HG02763 (cell line): ENCODE results near the gene CRTC2.
"Not testable (repeated sequence)": the region's sequence is repeated elsewhere in the genome, so short reads cannot be mapped to it uniquely, and the experiment has no call there.

ENCODE experiments used
- ATAC-seq: cut with Tn5 transposase; IDR thresholded peaks from one replicate; pipeline ENCODE4 v1.9.1; 2021; ENCODE audit warnings: mild to moderate bottlenecking, moderate library complexity; ENCODE audit not compliant: unreplicated experiment

CRTC2 gene

DNA sequence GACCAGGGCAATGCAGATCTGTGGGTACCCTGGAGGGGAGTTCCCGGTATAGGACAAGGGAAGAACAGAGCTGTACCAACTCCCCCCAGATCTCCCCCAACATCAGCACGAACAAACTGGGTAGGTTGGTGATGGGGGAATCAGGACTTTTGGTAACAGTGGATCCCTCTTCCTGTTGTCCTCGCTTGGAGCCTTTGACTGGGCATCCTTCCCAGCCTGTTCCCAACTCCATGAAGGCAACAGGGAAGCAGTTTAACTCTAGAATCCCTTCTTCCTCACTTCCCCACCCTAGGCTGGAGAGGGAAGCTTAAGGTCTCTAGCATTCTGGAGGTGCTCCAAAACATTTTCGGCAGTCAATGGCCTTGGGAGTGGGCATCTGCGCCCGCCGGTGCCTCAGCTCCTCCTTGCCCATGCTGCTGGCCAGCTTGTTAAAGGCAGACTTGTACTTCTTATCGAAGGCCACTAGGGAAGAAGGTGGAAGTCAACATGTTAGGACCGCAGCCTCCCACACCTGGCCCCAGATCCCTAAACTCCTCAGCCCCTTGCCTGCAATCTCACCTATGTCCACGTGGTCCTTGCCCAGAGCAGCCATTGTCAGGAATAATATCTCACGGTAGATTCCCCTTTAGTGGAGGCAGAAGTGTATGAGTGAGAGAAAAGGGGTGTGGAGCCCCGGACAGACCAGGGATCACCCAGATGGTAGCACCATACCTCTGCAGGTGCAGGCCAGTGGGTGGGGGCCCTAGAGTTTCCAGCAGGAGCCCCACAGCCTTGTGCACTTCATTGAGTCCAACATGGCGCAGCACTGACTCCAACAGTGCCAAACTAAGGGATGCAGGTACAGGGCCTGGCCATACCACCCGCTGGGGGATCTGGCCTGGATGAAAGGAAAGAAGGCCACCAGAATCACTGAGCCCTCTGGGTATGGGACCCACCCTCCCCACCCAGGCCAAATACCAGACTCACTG, 28.1 kb downstream of the CRTC2 start:
- no peak for ATAC-seq

DNA sequence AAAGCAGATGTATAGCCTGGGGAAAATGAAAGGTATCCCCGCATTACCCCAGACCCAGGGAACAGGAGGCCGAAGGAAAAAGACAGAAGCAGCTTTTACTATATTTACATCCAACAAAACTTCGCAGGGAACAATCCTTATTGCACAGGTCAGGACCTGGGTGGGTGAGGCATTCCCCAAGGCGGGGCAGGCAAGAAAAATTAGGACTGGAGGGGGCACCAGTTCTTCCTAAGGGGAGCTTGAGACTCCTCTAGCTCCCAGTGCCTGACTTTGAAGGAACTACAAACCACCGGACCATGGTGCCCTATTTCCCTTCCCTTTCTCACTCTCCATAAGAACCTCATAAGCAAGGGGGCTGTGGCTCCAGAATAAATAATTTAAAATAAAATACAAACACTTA, 29.0 kb downstream of the CRTC2 start:
- no peak for ATAC-seq

DNA sequence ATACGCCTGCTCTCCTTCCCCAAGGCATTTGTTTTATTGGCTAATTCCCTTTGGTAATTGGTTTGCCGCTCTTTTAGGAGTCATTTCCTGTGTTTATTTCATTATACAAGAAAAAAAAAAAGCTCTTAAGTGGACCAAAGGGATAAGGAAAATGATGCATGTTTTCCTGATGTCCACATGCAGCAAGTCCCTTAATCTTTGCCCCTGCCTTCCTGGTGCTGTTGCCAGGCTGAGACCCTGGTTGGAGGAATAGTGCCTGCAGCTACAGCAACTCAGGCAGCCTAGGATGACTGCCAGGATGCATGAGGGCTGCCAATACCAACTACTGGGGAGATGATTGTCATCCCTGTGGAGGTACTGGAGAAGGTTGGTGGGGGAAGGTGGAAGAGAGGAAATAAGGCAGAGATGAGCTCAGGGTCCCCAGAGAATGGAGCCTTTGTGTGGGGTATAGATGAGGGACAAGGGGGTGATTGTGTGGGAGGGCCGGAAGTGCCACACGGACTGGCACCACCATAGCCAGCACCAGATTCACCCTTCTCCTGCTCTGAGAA, 29.5 kb downstream of the CRTC2 start:
- no peak for ATAC-seq

DNA sequence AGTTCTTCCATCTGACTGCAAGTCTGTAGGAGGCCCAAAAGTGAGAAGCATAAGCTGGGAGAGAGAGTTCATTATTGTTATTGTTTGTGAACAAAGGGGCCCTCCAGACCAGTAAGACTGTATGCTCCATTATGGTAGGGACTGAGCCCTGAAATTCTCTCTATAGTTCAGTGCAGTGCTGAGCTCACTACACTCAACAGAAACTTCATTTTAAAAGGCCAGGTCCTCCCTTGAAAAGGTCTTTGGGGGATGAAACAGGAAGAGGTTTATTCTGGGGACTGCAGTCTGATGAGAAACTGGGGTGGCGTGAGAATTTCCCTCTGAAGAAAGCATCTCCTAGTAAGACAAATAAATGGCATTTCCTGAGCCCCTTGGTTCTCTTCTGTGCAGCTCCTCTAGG, 30.2 kb downstream of the CRTC2 start:
- no peak for ATAC-seq

DNA sequence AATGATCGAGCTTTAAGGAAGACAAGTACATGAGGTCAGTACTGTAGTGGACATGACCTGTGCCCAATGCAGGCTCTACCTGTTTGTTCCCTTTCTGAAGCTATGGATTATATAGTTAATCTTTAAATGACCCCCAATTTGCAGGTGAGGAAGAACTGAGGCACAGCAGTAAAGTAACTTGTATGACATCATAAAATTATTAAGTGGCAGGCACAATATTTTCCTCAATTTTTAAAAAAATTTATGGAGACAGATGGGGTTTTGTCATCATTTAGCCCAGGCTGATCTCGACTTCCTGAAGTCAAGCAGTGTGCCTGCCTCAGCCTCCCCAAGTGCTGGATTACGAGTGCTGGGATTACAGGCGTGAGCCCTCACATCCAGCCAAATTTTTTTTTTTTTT, 32.0 kb downstream of the CRTC2 start:
- ATAC-seq, result no peak

DNA sequence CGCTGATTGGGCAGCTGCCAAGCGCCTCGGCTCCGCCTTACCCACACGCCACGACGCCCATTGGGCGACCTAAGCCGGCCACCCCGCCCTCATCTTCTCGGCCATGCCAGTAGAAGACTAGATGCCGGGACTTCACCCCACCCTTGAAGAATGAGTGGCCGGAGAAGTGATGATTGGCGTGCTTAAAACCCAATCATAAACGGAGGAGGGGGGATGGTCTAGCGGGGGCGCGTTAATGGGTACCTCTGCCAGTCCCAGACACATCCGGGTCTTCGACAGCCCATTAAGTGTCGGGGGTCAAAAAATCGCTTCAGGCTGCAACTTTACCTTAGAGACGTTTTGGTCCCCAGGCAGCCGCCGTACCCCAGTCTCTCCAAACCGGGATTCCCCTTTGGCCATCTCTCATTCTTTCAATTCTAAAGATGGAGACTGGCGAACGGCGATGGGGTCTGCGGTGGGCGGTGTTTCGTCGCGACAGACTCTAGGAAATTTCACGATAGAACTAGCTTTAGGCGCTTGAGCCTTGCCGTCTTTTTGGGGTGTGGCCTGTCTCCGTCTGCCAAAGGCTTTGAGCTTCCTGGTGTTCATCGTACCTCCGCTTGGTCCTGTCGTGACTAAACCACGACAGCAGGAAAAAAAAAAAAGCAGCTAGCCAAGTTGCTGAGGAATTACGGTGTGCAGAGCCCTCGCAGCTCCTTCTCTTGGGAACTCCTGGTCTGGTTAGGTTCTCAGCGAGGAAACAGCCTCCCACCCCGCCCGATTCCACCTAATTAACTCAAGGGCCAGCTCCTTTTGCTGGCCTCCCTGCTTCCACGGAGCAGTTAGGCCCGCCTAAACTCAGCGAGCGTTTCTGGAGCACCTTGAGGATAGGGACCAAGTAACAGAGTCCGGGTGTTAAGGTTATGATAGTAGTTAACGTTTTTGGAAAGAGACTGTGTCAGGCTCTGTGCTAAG, 35.2 kb downstream of the CRTC2 start, which contains the start of gene GATAD2B:
Gene GATAD2B, minus strand, starts transcription at position 1 of the 954 bp plus-strand sequence. CDS start 94,625 bp downstream, outside the sequence.
- peak; percentile 95 for ATAC-seq

DNA sequence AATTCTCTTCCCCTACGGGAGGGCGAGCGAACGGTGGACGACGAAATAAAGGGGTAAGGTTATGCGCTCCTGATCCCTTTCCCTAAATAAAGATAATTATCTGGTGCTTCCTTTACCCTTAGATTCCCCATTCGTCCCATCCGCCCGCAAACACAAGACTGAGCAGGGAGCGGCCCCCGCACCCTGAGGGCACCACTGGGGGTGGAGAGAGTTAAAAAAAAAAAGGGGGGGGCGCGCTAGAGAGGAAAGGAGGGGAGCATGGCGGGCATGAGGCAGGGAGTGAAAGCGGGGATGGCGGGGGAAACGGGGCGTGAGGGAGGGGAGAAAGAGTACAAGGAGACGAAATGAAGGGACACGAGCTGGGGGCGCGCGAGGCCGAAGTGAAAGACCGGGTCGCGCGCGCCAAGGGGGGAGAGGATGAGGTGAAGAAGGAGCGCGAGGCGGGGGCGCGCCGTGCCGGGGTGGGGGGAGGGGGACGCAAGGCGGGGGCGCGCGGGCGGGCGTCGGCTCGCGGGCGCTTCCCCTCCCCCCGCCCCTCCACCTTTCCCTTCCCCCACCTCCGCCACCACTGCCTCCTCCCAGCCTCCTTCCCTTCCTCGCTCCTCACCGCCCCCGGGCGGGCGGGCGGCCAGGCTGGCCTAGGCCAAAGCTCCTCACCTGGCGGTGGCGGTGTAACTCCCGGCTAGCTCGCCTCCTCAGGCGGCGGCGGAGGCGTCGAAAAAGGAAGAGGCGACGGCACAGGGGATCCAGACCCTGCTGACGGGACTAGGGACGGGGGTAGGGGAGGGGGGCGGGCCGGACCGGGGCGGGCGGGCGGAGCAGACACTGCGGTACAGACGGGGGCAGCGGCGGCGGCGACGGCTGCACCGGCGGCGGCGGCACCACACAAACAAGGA, 36.1 kb downstream of the CRTC2 start:
- ATAC-seq, result peak; percentile 19

DNA sequence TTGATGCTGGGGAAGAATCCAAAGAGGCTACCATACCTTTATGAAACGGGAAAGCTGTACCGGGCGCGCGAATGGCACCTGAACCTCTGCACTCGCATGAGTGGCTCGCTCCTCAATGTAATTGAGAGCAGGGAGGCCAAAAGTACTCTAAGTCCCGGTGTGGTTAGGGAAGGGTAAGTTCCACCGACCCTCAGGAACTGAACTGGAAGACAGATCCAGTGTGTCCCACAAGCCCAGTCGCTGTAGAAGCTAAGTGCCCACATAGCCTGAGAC, 36.7 kb downstream of the CRTC2 start:
- ATAC-seq, result no peak

DNA sequence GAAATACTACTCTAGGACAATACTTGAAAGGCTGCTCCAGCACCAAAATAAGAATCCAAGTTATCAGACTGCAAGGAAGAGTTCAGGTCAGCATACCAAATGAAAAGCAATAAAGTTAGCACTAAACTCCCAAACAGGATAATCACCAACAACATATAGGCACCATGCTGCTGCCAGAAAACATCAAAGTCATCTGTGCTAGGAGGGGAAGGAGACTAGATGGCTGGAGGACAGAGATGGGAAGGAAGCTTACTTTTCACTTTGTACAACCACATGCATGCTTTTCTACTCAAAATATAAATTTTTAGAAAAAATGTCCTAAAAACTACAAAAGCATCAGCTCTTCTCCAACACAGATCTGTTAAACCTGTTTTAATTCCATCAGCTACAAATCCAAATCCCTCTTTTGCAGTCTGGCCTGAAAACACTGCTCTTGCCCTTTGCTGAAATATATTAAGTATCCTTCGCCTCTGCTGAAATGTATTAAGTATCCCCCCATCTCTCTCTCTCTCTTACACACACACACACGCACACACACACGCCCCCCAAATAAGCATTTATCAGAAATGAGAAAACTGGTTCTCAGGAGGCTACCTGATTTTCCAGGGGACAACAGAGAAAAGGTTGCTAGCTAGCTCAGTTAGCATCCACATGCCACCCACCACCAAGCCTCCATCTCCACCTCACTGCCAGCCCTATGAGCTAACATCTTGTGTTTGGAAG, 37.2 kb downstream of the CRTC2 start:
- no peak for ATAC-seq

DNA sequence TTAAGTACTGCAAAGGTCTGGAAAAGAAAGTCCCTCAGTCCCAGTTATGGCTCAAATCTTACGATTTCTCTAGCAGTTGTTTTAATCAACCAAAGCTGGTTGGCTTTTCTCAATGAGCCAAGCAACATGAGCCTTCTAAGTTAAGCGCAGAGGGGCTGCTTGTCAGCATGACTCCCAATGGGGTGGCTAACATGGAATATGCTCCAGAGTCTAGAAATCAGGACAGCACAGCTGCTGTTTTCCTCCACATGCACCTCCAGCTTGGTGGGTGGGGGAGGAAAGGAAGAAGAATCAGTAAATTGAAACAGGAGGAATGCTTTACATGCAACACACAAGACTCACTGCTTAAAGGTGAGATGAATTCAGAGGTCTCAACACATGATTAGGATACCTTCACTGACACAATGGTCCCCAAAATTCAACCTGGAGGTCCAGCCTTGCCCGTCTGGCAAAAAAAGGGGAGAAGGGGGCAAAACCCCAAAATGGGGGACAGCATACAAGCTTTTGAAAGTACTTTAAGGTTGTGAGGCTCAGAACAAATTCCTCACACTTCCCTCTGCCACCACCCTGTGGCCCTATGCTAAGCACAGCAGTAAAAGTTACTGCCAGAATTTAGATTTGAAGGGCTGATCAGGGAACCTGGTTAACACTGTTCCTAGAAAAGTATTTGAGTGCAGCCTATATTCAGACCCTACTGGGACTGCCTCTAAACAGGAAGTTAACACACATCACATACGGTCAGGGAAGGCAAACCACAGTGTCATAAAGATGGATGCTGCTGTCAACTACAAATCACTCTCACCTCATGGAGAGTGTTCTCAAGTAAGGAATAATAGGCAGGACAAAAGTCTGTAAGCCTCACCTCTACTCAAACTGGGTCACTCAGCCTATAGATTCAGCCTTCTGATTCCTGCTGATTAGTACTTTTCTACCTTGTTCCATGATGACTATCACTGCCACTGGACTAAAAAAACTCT, 38.2 kb downstream of the CRTC2 start:
- ATAC-seq, result no peak

DNA sequence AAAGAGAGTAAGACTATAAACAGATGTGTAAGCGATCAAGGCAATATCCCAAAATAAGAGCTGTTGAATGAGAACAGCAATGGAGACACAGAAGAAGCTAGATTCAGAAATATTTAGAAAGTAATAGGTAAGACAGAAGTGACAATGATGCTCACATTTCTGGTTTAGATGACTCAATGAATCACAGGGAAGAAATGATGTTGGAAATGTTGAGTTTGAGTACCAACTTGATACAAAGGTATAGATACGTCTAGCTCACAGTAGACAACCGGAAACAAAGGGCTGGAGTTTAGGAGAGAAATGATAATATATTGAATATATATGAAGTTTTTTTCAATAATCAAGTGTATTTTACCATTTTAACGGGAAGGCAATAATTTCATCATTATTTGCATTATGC, 42.1 kb downstream of the CRTC2 start:
- no peak for ATAC-seq

DNA sequence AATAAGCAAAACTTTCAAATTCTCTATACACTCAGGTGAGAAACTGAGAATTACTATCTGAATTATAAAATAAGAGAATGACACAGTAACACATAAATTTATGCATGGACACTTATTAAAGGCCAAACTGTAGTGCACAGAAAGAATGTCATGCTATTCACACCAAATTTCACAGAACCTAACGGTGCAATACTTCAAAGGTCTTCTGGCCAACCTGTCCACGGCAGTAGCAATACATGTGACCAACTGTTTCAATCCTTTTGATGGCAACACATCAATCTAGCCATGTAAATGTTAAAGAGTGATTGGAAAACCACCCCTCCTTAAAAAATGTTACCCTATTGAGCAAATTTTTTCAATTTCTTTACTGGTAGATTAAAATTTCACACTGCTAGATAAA, 46.1 kb downstream of the CRTC2 start:
- ATAC-seq, result no peak

DNA sequence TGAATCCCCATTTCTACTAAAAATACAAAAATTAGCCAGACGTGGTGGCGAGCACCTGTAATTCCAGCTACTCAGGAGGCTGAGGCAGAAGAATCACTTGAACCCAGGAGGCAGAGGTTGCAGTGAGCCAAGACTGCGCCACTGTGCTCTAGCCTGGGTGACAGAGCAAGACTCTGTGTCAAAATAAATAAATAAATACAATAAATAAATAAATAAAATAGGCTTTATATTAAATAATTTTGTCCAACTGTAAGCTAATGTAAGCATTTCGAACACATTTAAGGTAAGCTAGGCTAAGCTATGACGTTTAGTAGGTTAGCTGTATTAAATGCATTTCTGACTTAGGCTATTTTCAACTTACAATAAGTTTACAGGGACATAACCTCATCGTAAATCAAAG, 47.9 kb downstream of the CRTC2 start:
- ATAC-seq, result not testable (repeated sequence)

DNA sequence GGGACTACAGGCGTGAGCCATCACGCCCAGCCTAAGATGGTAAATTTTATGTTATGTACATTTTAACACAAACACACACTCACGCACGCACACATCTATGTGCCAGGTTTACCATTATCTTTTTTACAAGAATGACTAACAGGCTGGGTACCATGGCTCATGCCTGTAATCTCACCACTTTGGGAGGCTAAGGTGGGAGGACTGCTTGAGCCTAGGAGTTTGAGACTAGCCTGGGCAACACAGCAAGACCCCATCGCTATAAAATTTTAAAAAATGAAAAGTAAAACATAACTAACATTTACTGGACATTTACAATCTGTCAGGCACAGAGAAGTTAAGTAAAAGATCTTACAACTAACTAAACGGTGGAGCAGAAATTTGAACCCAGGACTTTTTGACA, 50.3 kb downstream of the CRTC2 start:
- ATAC-seq, result no peak

DNA sequence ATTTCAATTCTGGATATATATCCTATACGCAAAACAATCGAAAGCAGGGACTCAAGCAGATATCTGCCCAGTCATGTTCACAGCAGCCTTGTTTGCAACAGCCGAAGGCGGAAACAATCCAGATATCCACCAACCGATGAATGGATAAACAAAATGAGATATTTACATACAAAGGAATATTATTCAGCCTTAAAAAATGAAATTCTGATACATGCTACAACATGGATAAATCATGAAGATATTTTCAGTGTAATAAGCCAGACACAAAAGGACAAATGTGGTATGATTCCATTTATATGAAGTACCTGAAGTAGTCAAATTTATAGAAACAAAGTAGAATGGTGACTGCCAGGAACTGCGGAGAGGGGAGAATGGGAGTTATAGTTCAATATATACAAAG, 51.3 kb downstream of the CRTC2 start:
- no peak for ATAC-seq

DNA sequence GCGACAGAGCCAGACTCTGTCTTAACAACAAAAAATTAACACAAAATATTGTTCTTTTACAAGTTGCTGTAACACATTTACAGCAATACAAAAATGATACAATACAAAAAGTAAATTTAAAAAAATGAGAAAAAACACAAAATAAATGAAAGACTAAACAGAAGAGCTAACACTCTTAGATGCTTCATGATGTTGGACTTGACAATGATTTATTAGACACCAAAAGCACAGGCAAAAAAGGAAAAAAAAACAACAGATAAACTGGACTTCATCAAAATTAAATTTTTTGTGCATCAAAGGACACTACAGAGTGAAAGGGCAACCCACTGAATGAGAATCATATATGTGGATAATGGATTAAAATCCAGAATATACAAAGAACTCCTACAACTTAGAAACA, 52.0 kb downstream of the CRTC2 start:
- ATAC-seq, result no peak

DNA sequence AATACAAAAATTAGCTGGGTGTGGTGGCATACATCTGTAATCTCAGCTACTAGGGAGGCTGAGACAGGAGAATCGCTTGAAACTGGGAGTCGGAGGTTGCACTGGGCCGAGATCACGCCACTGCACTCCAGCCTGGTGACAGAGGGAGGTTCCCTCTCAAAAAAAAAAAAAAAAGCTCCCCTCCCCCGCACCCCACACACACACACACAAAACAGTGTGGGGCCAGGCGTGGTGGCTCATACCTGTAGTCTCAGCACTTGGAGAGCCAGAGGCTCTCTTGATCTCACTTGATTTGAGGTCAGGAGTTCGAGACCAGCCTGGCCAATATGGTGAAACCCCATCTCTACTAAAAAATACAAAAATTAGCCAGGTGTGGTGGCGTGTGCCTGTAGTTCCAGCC, 52.5 kb downstream of the CRTC2 start:
- ATAC-seq, result not testable (repeated sequence)

DNA sequence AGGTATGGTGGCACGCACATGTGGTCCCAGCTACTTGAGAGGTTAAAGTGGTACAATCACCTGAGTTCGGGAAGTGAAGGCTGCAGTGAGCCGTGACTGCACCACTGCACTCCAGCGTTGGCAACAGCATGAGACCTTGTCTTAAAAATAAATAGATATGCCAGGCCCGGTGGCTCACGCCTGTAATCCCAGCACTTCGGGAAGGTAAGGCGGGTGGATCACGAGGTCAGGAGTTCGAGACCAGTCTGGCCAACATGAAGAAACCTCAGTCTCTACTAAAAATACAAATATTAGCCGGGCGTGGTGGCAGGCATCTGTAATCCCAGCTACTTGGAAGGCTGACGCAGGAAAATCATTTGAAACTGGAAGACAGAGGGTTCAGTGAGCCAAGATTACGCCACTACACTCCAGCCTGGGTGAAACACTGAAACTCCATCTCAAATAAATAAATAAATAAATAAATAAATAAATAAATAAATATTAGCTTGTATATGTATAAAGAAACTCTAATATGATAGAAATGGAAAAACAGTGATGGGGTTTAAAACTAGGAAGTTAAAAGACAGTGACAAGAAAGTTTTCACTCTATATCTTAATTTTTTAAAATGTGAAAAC, 54.5 kb downstream of the CRTC2 start:
- ATAC-seq, result no peak
